PC-9 (cell line): ENCODE results near the gene NR6A1.

Experiments
- EZH2 ChIP-seq: fragments of 200-600 bp; sonication (generic); IDR thresholded peaks from 2 replicates; pipeline ENCODE4 v1.8.0; 2017; ENCODE audit warnings: antibody characterized with exemption, low read depth
- TF ChIP-seq, protein P1 (sequence below): fragments of 200-600 bp; sonication (generic); conservative IDR thresholded peaks from 2 replicates; pipeline ENCODE4 v1.6.1; 2017; ENCODE audit warnings: mixed run types, antibody characterized with exemption, mild to moderate bottlenecking, moderate library complexity

DNA sequence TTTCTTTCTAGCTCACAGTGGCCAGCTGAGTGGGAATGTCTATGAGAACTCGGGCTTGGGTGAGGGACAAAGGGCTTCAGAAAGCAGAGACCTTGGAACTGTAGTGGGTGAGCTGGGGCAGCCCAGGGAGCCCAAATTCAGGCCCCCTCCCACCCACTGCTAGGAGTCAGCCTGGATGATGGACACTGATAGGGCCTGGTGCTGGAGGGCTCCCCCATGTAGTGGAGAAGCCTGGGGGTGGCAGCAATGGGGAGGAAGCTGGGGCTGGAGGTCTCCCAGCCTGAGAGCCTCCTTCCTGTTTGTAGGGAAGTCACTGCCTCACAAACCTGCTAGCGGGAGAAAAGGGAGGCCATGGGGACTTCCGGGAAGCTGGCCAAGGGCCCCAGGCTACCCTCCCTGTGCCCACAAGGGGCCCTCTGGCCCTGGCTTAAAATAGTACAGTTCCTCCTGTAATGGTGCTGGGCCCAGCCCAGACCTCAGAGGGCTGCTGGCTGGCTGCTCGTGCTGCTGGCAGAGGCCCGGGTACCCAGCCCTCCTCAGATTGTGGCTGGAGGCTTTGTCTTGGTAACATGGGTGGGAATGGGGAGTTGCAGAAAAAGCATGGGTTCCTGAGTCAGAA lies 257.6 kb downstream of the NR6A1 start:
- TF ChIP-seq, protein P1, sequence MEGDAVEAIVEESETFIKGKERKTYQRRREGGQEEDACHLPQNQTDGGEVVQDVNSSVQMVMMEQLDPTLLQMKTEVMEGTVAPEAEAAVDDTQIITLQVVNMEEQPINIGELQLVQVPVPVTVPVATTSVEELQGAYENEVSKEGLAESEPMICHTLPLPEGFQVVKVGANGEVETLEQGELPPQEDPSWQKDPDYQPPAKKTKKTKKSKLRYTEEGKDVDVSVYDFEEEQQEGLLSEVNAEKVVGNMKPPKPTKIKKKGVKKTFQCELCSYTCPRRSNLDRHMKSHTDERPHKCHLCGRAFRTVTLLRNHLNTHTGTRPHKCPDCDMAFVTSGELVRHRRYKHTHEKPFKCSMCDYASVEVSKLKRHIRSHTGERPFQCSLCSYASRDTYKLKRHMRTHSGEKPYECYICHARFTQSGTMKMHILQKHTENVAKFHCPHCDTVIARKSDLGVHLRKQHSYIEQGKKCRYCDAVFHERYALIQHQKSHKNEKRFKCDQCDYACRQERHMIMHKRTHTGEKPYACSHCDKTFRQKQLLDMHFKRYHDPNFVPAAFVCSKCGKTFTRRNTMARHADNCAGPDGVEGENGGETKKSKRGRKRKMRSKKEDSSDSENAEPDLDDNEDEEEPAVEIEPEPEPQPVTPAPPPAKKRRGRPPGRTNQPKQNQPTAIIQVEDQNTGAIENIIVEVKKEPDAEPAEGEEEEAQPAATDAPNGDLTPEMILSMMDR = no peak
- TF ChIP-seq EZH2 = no peak
